ENCODE measurements around the gene WNT3.

DNA sequence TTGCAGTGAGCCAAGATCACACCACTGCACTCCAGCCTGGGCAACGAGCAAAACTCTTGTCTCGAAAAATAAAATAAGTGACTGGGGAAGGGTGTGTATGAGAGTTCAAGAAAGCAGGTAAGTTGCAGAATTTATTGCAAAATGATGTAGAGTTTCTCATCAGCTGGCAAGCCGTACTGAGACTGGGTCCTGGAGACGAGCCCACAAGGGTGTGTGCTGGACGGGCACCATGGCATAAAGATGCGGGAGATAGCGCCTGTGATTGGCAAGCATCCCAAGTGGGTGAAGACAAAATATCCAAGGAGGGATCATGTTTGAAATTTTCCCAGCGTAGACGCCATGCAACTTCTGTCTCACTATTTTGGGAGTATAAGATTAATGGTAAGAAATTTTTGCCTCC, 59.4 kb downstream of the WNT3 start:
- TF ChIP-seq, protein P1, sequence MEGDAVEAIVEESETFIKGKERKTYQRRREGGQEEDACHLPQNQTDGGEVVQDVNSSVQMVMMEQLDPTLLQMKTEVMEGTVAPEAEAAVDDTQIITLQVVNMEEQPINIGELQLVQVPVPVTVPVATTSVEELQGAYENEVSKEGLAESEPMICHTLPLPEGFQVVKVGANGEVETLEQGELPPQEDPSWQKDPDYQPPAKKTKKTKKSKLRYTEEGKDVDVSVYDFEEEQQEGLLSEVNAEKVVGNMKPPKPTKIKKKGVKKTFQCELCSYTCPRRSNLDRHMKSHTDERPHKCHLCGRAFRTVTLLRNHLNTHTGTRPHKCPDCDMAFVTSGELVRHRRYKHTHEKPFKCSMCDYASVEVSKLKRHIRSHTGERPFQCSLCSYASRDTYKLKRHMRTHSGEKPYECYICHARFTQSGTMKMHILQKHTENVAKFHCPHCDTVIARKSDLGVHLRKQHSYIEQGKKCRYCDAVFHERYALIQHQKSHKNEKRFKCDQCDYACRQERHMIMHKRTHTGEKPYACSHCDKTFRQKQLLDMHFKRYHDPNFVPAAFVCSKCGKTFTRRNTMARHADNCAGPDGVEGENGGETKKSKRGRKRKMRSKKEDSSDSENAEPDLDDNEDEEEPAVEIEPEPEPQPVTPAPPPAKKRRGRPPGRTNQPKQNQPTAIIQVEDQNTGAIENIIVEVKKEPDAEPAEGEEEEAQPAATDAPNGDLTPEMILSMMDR (IDR thresholded peaks at IDR 0.05 in 8 of 11, conservative IDR thresholded peaks at IDR 0.05 in 3 of 11), result no peak
- TF ChIP-seq POLR2A (IDR thresholded peaks at IDR 0.05), result no peak
- TF ChIP-seq POLR2AphosphoS5 (IDR thresholded peaks at IDR 0.05), result no peak

Data from spleen (tissue), 7 donors.